Measurements from ENCODE around the gene DLG2.

GRCh38 chr11:85105868-85106267, 521.3 kb downstream of the DLG2 start:
- TF ChIP-seq POLR2A (IDR thresholded peaks at IDR 0.05) (no peak), CTCF (IDR thresholded peaks at IDR 0.05) (no peak), EP300 (IDR thresholded peaks at IDR 0.05) (no peak)

All from ovary (tissue), 3 donors.